ENCODE results near the gene IFT57.

Gene IFT57

GRCh38 chr3:108122276-108122675, 99.9 kb downstream of the IFT57 start:
- no peak for DNase-seq

- DNase-seq: no peak
Observed at GRCh38 chr3:108119398-108120104, 102.7 kb downstream of the IFT57 start.

- no peak for DNase-seq
Observed at GRCh38 chr3:108118038-108118768, 104.0 kb downstream of the IFT57 start.

GRCh38 chr3:108117241-108117775, 104.9 kb downstream of the IFT57 start:
- no peak for DNase-seq

GRCh38 chr3:108114423-108115065, 107.7 kb downstream of the IFT57 start:
- DNase-seq: no peak

GRCh38 chr3:108113975-108114374, 108.2 kb downstream of the IFT57 start:
- DNase-seq: no peak

- DNase-seq: no peak
Observed at GRCh38 chr3:108110934-108111333, 111.3 kb downstream of the IFT57 start.

Measured in activated effector memory CD4-positive, alpha-beta T cell treated with Interleukin-2 at 50 U/mL for 16 hours (primary cell).